Measurements from ENCODE around the gene SALL4.
"Not testable (repeated sequence)": the region's sequence is repeated elsewhere in the genome, so short reads cannot be mapped to it uniquely, and the experiment has no call there.

The SALL4 gene

GRCh38 chr20:51760905-51761546, 41.3 kb downstream of the SALL4 start:
- Mint-ChIP-seq H3K27ac (no peak overlapping the region), H3K9me3 (no peaks in the 10 kb centered on the region), H3K4me3 (no peak overlapping the region), H3K27me3 (peaks cover 14% of the 10 kb centered on the region), H3K4me1 (ENCODE audit: low read depth) (no peaks in the 10 kb centered on the region), H3K36me3 (ENCODE audit: low read depth) (no peaks in the 10 kb centered on the region)

GRCh38 chr20:51759769-51760510, 42.4 kb downstream of the SALL4 start:
- H3K27me3 Mint-ChIP-seq, result peaks cover 6% of the 10 kb centered on the region
- no peaks in the 10 kb centered on the region for H3K9me3 Mint-ChIP-seq
- no peaks in the 10 kb centered on the region for H3K4me1 Mint-ChIP-seq (ENCODE audit: low read depth)
- H3K36me3 Mint-ChIP-seq (ENCODE audit: low read depth), result no peaks in the 10 kb centered on the region
- no peak overlapping the region for H3K27ac Mint-ChIP-seq
- no peak overlapping the region for H3K4me3 Mint-ChIP-seq

DNA sequence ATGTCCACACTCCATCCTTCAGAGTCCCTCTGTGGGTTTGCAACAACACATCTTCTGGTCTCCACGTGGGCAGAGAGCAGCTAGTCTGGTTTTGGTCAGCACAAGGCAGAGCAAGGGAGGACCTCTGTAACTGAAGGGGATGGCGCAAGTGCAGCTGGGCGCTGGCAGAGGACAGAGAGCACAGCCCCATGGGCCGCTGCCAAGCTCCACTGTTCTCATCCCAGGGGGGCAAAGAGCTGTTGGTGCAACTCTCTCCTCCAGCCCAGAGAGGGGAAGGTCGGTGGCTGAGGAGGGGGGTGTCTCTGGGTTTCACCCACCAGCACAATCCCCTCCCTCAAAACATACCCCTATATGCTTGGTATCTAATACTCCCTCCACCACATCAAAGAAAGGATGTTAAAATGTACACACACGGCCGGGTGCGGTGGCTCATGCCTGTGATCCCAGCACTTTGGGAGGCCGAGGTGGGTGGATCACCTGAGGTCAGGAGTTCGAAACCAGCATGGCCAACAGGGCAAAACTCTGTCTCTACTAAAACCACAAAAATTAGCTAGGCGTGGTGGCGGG, 43.3 kb downstream of the SALL4 start:
- Mint-ChIP-seq H3K27me3 (peaks cover under 1% of the 10 kb centered on the region), H3K4me1 (ENCODE audit: low read depth) (no peaks in the 10 kb centered on the region), H3K27ac (no peak overlapping the region), H3K9me3 (no peaks in the 10 kb centered on the region), H3K4me3 (no peak overlapping the region), H3K36me3 (ENCODE audit: low read depth) (no peaks in the 10 kb centered on the region)

- Mint-ChIP-seq H3K36me3 (ENCODE audit: low read depth) (no peaks in the 10 kb centered on the region), H3K27ac (no peak overlapping the region), H3K27me3 (no peaks in the 10 kb centered on the region), H3K9me3 (no peaks in the 10 kb centered on the region), H3K4me1 (ENCODE audit: low read depth) (no peaks in the 10 kb centered on the region), H3K4me3 (no peak overlapping the region)
These were observed 45.1 kb downstream of the SALL4 start for GRCh38 chr20:51757226-51757625.

DNA sequence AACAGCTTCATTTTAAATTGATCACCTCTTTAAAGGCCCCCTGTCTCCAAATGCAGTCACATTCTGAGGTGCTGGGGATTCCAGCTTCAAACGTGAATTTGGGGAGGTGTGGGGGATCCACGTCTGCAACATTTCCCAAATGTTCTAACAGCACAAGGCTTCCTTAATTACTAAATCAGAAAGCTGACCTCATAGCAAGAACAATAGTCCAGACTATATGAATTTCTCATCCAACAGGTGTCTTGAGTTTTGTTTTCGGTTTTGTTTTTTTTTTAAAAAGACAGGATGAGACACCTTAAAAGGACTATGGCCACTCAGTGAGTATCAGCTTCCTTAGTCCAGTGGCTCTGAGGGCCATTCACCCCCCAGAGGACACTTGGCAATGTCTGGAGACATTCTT, 45.7 kb downstream of the SALL4 start:
- Mint-ChIP-seq H3K4me1 (ENCODE audit: low read depth) (no peaks in the 10 kb centered on the region), H3K27ac (no peak overlapping the region)

GRCh38 chr20:51753220-51753619, 49.1 kb downstream of the SALL4 start:
- not testable (repeated sequence) for H3K27me3 Mint-ChIP-seq; H3K4me1 Mint-ChIP-seq (ENCODE audit: low read depth); H3K4me3 Mint-ChIP-seq; H3K27ac Mint-ChIP-seq; H3K9me3 Mint-ChIP-seq; H3K36me3 Mint-ChIP-seq (ENCODE audit: low read depth)

More for the DNA sequence above, 45.7 kb downstream of the SALL4 start:
- Mint-ChIP-seq H3K9me3 (no peaks in the 10 kb centered on the region), H3K27me3 (no peaks in the 10 kb centered on the region), H3K4me3 (no peak overlapping the region), H3K36me3 (ENCODE audit: low read depth) (no peaks in the 10 kb centered on the region)

DNA sequence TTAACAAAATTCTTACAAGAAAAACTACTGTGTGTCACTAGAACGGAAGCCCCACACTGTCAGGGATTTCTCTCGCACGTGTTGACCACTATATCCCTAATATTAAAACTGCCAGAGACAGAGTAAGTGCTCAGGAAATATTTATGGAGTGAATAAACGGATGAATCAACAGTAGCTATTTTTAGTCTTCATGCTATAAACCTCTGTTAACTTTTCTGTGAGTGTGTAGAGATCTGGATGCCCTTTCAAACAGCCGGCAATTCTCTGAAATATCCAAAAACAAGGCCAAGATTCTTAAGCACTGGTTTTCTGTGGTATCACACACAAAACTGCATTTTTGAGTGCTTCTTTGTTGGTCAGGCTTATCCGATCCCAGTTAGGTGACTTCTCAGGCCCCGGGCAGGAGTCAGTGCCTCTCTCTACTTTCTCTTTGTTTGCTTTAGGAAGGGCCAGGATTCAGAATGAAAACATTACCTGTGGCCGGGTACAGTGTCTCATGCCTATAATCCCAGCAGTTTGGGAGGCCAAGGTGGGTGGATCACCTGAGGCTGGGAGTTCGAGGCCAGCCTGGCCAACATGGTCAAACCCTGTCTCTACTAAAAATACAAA, 49.9 kb downstream of the SALL4 start:
- Mint-ChIP-seq H3K36me3 (ENCODE audit: low read depth) (no peaks in the 10 kb centered on the region), H3K9me3 (no peaks in the 10 kb centered on the region), H3K4me1 (ENCODE audit: low read depth) (peaks cover 5% of the 10 kb centered on the region), H3K4me3 (no peak overlapping the region), H3K27ac (no peak overlapping the region), H3K27me3 (peaks cover 3% of the 10 kb centered on the region)

GRCh38 chr20:51750770-51751388, 51.4 kb downstream of the SALL4 start:
- Mint-ChIP-seq H3K36me3 (ENCODE audit: low read depth) (no peaks in the 10 kb centered on the region), H3K27me3 (peaks cover 4% of the 10 kb centered on the region), H3K9me3 (no peaks in the 10 kb centered on the region), H3K27ac (no peak overlapping the region), H3K4me1 (ENCODE audit: low read depth) (peaks cover 5% of the 10 kb centered on the region), H3K4me3 (no peak overlapping the region)

DNA sequence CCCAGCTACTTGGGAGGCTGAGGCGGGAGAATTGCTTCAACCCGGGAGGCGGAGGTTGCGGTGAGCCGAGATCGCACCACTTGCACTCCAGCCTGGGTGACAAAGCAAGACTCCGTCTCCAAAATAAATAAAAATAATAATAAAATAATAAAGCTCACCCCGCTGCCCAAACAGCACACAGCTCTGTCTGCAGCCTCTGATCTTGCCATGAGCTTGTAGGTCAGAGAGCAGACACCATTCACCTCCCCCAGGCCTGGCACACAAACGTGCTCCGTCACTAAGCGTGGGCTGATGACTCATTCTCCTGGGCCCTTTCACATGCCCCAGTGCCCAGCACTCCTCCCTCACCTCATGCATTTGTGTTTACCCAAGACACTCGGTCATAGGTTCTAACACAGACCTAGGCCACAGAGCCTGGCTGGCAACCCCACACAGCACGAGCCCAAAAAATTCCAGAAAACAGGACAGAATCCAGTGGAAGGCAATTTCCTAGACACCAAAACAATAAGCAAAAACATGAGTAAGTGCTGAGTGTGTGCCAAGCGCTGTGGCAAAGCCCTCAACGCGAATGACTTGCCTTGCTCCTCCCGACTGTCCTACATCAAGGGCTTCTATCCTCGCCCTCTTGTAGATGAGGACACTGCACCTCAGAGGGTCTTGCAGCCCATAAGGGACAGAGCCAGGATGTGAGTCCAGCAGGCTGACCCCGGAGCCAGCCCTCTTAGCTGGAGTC, 52.1 kb downstream of the SALL4 start:
- Mint-ChIP-seq H3K27ac (no peak overlapping the region), H3K9me3 (no peaks in the 10 kb centered on the region), H3K27me3 (peaks cover 8% of the 10 kb centered on the region), H3K36me3 (ENCODE audit: low read depth) (no peaks in the 10 kb centered on the region), H3K4me3 (no peak overlapping the region), H3K4me1 (ENCODE audit: low read depth) (peaks cover 5% of the 10 kb centered on the region)

- no peak overlapping the region for H3K4me3 Mint-ChIP-seq
- H3K9me3 Mint-ChIP-seq, result no peaks in the 10 kb centered on the region
- H3K36me3 Mint-ChIP-seq (ENCODE audit: low read depth), result no peaks in the 10 kb centered on the region
- no peak overlapping the region for H3K27ac Mint-ChIP-seq
- peaks cover 5% of the 10 kb centered on the region for H3K4me1 Mint-ChIP-seq (ENCODE audit: low read depth)
- H3K27me3 Mint-ChIP-seq, result peaks cover 8% of the 10 kb centered on the region
These were observed 52.7 kb downstream of the SALL4 start for GRCh38 chr20:51749674-51750036.

DNA sequence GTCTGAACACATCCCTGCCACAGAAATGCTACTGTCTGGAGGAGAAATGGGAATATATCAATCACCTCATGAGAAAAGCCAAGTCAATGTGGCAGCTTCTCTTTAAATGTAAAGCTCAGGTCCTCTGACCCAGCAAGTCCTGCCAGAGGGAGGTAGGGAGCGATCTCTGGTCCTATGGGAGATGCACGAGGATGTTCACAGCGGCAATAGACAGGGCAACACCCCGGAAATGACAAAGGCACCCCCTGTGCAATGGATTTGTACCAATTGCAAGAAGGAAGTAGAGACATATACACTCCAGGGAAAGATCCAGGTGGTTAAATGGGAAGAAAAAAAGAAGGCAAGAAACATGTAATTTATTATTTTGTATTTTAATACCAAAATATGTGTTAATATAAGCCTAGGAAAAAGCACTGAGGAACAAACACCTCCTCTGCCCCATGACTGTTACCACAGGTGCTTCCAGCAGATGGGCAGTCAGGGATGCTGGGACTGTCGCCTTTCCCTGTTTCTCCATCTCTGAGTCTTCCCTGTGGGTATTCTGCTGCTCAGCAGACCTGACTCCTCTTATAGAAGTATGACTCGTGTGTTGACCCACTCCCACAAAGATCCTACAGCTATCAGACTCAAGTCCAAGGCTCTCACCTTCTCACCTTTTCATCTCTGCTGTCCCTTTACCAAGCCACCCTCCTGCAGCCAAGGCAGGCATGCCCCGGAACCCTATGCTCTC, 55.0 kb downstream of the SALL4 start:
- Mint-ChIP-seq H3K27ac (no peak overlapping the region), H3K4me1 (ENCODE audit: low read depth) (peaks cover 5% of the 10 kb centered on the region), H3K9me3 (no peaks in the 10 kb centered on the region), H3K36me3 (ENCODE audit: low read depth) (no peaks in the 10 kb centered on the region), H3K4me3 (no peak overlapping the region), H3K27me3 (peaks cover 8% of the 10 kb centered on the region)

GRCh38 chr20:51745804-51746203, 56.5 kb downstream of the SALL4 start:
- no peak overlapping the region for H3K4me3 Mint-ChIP-seq
- H3K27me3 Mint-ChIP-seq, result peaks cover 8% of the 10 kb centered on the region
- H3K36me3 Mint-ChIP-seq (ENCODE audit: low read depth), result no peaks in the 10 kb centered on the region
- H3K27ac Mint-ChIP-seq, result no peak overlapping the region
- peaks cover 5% of the 10 kb centered on the region for H3K4me1 Mint-ChIP-seq (ENCODE audit: low read depth)
- H3K9me3 Mint-ChIP-seq, result no peaks in the 10 kb centered on the region

GRCh38 chr20:51740838-51741237, 61.5 kb downstream of the SALL4 start:
- Mint-ChIP-seq H3K27ac (no peak overlapping the region), H3K27me3 (peaks cover 4% of the 10 kb centered on the region), H3K4me3 (no peak overlapping the region)

GRCh38 chr20:51740308-51740707, 62.0 kb downstream of the SALL4 start:
- H3K27me3 Mint-ChIP-seq; H3K36me3 Mint-ChIP-seq (ENCODE audit: low read depth); H3K9me3 Mint-ChIP-seq; H3K27ac Mint-ChIP-seq; H3K4me1 Mint-ChIP-seq (ENCODE audit: low read depth); H3K4me3 Mint-ChIP-seq: not testable (repeated sequence)

More at GRCh38 chr20:51740838-51741237, 61.5 kb downstream of the SALL4 start:
- H3K4me1 Mint-ChIP-seq (ENCODE audit: low read depth), result no peaks in the 10 kb centered on the region
- no peaks in the 10 kb centered on the region for H3K9me3 Mint-ChIP-seq
- no peaks in the 10 kb centered on the region for H3K36me3 Mint-ChIP-seq (ENCODE audit: low read depth)

Data from stimulated activated naive CD8-positive, alpha-beta T cell treated with anti-CD3 and anti-CD28 coated beads, Interleukin-15, Interleukin-2, amounts not matched to agents 100 ng/mL and 50 ng/mL, for 24 hours (primary cell).